CD4-positive, alpha-beta T cell treated with Interleukin-1 beta for 1 hour (primary cell): ENCODE data around the gene ZNF586.
"Not testable (repeated sequence)": the region's sequence is repeated elsewhere in the genome, so short reads cannot be mapped to it uniquely, and the experiment has no call there.

Experiments used
- DNase-seq, 2 donors: peaks; one replicate each; pipeline ENCODE4 v3.0.0-alpha.2; 2020 to 2022

Gene ZNF586

DNA sequence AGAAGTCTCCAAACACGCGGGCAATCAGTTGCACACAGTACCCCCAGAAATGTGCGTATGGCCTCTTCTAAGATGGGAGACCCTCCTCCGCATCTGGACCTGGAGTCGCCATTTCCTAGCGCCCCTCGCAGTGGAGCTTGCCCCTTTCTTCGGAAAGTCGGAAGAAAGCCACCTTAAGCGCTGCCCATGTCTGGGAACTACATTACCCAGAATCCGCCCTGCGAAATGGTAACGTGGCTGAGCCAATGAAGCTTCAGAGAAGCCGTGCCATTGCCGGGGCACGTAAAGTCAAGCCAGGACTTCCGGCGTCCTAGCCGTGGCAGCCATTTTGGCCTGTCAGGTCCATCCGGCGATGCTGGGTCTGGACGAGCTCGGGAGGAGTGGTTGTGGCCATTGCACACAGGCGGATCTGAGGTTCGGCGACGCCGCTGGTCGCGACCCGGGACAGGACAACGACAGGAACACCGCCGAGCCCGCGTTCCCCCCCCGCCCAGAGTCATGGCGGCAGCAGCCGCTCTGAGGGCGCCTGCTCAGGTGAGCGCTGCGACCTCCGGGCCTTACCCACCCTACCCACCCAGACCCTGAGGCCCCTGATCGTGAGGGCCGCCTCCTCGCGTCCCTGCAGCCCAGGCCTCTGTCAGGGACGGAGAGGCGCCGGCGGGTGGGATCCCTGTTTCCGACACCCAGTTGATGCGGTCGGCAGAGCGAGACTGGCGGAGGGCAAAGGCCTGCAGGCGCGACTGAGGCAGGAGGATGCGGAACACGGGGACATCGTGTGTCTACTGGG, at the start of gene ZNF586:
Gene ZNF586, plus strand, starts transcription at position 332 of the 787 bp plus-strand sequence. Its CDS starts 167 bp downstream, at position 499.
- peak; percentile 89 to 90 for DNase-seq

DNA sequence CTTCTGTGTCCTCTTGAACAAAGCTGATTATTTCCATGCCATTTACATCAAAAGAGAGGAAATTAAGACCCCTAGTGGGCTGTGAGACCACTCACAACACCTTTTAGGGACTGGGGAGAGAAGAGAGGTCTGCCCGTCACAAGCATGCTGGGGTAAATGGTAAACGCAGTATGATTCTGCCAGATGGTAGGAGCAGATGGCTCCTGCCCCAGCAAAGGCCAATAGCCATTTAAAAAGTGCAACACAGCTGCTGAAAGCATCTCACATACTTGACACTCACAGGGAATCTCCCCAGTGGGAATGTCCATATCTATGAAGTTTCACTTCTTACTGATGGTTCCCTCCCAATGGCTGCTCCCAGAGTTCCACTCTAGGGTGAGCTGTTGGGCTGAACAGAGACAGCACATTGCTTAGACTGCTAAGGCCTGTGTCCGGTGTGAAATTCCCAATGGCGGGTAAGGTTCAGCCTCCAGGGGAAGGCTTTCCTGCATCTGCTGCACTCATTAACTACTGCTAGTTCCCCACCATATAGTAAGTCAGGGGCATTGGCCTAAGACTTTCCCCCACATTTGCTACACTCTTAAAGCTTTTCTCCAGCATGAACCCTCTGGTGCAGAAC, 49.5 kb upstream of the ZNF586 start:
- no peak for DNase-seq

DNA sequence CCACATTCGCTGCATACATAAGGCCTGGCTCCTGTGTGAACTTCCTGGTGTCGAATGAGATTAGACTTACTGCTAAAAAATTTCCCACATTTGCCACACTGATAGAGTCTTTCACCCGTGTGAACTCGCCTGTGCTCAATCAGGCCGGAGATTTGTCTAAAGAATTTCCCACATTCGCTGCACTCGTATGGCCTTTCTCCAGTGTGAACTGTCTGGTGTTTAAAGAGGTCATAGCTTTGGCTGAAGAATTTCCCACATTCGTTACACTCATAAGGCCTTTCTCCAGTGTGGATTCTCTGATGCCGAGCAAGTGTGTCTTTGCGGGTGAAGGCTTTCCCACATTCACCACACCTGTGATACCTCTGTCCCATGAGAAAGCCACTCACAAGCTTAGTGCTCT, 48.6 kb upstream of the ZNF586 start:
- DNase-seq = no peak

DNA sequence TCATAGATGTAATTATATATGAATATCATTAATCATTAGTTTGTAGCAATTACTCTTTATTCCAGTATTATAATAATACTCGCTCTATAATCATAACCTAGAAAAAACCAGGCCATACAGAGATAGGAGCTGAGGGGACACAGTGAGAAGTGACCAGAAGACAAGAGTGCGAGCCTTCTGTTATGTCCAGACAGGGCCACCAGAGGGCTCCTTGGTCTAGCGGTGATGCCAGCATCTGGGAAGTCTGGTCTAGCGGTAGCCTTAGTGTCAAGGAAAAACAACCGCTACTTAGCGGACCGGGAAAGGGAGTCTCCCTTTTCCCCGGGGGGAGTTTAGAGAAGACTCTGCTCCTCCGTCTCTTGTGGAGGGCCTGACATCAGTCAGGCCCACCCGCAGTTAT, 31.2 kb upstream of the ZNF586 start:
- DNase-seq = peak; percentile 48 to 49

DNA sequence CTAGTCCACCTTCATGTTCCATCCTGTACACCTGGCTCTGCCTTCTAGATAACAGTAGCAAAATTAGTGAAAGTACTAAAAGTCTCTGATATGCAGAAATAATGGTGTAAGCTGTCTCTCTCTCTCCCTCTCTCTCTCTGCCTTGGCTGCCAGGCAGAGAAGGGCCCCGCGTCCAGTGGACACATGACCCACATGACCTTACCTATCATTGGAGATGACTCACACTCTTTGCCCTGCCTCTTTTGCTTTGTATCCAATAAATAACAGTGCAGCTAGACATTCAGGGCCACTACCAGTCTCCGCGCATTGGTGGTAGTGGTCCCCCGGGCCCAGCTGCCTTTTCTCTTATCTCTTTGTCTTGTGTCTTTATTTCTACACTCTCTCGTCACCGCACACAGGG, 30.7 kb upstream of the ZNF586 start:
- not testable (repeated sequence) for DNase-seq

DNA sequence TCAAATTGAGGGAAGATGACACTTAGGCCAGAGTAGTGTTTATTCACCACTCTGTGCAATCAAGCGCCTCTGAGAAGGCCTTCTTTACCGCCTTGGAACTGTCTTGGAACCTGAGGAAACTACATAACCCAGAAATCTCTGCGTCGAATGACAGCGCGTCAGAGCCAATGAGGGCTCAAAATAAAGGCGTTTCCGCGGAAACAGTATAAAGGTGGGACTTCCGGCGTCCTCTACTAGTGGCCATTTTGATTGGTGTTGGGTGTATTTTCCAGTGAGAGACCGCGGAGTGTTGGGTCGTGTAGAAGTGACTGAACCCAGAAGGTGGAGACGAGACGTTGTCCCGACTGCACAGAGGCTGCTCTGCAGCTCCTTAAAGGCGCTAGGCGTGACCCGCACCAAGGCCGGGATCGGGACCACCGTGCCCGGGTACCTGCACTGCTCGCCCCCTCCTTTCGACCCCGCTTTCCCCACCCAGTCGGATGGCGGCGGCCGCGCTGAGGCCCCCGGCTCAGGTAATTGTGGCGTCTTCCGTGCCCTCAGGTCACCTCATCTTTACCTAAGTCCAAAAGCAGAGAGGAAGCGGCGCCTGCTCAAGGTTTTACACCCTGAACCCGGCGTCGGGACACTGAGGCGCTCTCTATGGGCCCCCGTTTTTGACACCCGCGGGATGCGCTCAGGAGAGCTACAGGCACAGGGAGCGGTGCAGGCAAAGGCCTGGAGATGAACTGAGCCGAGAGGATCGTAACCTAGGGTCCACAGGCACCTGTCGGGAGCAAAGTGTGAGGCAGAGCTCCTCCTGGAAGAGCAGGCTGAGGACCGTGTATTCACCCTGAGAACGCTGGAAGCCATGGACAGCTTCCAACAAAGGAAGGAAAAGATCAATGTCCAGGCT, 22.6 kb upstream of the ZNF586 start, which contains the start of gene ZNF776:
Gene ZNF776, plus strand, starts transcription at position 236 of the 892 bp plus-strand sequence. Its CDS starts 244 bp downstream, at position 480.
- DNase-seq = peak; percentile 87 to 91

DNA sequence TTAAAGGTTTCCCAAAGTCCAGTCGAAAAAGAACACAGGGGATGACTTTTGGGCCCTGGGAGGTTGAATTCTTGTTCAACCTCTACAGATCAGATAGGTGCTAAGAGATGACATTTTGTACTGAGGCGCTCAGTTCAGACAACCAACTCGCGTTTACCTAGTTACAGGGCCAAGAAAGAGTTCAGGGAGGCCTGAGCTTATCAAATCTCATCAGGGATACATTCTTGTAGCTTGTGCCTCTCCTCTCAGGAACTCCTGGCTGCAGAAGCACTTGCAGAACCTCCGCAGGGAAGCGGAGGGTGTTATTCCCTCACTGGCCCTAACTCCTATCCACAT, 22.0 kb upstream of the ZNF586 start:
- no peak for DNase-seq

DNA sequence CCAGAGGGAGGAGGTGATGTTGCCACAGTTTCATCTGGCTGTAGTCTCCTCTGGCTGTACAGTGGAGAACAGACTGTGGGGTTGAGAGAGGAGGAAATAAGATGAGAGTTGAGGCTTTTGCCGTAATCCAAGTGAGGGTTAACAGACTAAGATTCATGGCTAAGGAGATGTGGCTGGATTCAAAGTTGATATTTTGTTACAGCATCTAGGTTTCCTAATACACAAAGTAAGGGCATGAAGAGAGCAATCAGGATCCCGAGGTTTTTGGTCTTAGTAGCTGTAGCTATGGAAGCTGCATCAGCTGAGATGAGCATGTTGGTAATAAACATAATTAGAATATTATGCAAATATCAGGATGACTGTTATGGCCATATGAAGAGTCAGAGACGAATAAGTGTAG, 21.4 kb upstream of the ZNF586 start:
- DNase-seq = no peak

DNA sequence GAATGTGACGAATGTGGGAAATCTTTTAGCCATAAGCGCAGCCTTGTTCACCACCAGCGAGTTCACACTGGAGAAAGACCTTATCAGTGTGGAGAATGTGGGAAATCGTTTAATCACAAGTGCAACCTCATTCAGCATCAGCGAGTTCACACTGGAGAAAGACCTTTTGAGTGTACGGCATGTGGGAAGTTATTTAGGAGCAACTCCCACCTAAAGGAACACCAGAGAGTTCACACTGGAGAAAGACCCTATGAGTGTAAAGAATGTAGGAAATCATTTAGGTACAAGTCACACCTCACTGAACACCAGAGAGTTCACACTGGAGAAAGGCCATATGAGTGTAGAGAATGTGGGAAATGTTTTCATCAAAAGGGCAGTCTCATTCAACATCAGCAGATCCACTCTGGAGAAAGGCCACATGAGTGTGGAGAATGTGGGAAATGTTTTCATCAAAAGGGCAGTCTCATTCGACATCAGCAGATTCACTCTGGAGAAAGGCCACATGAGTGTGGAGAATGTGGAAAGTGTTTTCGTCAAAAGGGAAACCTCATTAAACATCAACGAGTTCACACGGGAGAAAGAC, 15.3 kb upstream of the ZNF586 start:
- DNase-seq = no peak

DNA sequence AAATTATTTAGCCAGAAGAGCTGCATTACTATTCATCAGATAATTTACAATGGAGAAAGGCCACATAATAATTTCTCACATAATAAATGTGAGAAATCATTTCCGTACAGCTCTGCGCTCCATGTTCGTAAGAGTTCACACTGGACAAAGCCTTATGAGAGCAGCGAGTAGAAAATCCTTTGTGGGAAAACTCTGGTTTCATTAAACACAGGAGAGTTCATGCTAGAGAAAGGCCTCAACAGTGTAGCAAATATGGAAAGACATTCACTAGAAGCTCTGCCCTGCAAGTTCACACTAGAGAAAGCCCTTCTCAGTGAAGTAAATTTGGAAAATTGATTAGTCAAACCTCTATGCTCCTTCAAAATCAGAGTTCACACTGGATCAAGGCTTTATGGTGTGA, 14.4 kb upstream of the ZNF586 start:
- no peak for DNase-seq

DNA sequence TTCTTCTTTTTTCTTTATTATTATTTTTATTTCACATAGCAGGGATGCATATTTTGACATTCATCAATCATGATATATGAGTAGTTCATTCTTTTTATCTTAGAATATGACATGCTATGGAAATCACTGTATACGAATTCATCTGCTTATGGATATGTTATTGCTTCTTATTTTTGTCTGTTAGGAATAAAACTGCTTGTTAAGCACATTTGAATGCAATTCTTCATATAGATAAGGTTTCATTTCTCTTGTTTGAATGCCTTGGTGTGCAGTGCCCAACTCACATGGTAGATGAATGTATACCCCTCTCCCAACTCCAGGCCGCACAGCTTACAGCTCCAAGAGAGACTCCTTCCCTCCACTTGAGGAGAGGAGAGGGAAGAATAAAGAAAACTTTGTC, 11.5 kb upstream of the ZNF586 start:
- no peak for DNase-seq

DNA sequence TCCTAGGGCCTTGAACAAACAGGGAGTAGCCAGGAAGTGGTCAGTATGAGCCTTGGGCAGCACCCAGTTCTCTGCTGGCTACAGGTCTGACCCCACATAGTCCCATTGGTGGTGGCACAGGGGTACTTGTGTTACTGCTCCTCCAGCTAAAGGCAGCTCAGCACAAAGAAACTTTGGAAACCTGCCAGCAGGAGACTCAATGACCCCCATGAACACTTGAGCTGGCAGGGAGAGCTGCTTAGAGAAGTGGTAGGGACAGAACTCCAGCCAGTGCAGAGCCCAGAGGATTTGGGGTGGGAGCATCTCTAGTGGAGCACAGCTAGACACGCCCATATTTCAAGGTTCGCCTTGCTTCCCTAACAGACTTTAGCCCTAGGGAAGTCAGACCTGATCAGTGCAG, 10.4 kb upstream of the ZNF586 start:
- no peak for DNase-seq

DNA sequence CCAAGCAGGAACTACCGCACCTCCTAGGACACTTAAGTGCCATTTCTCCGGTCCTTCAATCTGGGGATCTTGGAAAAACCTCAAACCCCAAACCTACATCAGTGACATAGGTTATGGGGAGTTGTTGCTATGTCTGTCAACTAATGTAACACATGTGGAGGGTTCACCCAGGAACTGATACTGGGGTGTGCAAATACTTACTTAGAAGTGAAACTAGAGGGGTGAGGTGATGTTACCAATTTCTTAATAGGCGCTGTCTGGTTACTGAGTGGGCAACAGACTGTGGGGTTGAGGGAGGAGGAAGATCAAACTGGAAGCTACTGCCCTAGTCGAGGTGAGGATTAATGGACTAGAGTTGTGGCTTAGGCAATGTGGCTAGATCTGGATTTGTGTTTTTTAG, 1.9 kb downstream of the ZNF586 start:
- no peak for DNase-seq

DNA sequence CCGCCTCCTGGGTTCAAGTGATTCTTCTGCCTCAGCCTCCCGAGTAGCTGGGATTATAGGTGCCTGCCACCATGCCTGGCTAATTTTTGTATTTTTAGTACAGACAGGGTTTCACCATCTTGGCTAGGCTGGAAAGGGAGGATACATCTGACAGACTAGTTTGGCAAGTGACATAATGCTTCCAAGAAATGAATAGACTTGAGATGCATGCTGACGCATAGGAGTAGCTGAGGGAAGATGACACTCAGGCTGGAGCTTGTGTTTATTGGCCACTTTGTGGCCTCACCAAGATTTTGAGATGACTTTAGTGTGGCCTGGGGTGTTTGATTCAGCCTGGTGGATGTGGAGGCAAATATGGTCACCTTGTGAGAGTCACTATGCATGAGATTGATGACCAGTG, 4.0 kb downstream of the ZNF586 start:
- no peak for DNase-seq

DNA sequence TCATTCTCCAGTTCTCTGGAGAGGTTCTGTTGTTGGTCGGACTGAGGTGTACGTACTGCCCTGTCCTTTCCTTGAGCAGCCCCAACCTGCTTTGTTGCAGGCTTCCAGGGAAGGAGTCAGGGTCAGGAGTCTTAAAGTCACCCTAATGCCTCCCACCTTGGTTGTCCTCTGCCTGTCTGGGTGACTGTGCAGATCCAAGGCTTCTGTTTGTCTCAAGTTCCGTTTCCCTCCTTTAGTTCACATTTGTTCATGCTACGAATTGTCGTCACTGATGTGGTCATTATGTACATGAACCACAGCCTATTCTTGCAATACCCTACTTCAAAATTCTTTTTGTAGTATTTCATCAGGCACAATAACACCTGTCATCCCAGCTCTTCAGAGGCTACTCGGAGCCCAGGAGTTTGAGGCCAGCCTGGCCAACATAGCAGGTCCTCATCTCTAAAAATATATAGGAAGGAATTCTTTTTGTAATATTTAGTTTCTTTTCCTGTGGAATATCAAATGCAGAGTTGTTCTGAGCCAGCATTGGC, 7.4 kb downstream of the ZNF586 start:
- no peak for DNase-seq

DNA sequence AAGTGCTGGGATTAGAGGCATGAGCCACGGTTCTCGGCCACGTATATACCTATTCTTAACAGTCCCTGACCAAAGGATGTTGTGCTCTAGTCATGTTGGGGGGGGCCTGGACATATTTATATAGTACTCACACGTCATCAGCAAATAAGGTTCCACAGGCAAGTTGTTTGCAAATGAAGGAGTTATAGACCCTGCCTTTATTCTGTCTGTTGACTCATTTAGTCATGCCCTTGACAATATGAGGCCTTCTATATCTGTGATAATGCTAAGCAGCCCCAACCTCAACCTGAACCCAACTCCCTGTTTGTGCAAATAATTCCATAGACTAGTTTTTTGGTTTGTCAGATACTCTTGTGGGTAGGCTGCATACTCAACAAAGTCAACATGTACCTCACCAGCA, 8.9 kb downstream of the ZNF586 start:
- no peak for DNase-seq

DNA sequence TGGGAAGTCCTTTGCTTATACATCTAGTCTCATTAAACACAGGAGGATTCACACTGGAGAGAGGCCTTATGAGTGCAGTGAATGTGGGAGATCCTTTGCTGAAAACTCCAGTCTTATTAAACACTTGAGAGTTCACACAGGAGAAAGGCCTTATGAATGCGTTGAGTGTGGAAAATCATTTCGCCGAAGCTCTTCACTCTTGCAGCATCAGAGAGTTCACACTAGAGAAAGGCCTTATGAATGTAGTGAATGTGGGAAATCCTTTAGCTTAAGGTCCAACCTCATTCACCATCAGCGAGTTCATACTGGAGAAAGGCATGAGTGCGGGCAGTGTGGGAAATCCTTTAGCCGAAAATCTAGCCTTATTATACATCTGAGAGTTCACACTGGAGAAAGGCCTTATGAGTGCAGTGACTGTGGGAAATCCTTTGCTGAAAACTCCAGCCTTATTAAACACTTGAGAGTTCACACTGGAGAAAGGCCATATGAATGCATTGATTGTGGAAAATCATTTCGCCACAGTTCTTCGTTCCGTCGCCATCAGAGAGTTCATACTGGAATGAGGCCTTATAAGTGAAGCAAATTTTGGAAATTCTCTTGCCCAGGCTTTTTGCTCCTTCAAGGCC, 9.9 kb downstream of the ZNF586 start:
- DNase-seq = no peak

DNA sequence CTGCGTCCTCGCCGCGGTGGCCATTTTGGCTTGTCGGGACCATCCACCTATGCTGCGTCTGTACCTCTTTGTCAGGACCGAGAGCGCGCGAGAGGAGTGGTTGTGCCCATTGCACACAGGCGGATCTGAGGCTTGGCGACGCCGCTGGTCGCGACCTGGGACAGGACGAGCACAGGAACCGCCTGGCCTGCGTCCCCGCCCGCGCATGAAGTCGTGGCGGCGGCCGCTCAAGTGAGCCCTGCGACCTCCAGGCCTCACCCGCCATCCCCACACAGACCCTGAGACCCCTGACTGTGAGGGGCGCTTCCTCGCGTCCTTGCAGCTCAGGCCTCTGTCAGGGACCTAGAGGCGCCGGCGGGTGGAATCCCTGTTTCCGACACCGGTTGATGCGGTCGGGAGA, 16.8 kb downstream of the ZNF586 start:
- DNase-seq = no peak

DNA sequence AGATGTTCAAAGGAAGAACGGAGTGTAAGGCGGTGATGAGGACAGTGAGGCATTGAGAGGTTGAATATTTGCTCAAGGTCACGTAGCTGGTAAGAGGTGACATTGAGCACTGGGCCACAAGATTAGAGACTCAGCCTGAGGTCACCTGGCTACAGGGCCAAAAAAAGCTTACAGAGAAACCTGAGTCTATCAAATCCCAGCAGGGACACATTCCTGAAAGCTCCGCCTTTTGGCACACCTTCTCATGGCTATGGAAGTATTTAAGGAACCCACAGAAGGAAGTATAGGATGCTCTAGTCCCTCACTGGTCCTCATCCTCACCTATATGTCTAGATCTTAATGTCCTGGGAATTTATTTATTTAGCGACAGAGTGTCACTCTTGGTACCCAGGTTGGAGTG, 17.4 kb downstream of the ZNF586 start:
- no peak for DNase-seq

DNA sequence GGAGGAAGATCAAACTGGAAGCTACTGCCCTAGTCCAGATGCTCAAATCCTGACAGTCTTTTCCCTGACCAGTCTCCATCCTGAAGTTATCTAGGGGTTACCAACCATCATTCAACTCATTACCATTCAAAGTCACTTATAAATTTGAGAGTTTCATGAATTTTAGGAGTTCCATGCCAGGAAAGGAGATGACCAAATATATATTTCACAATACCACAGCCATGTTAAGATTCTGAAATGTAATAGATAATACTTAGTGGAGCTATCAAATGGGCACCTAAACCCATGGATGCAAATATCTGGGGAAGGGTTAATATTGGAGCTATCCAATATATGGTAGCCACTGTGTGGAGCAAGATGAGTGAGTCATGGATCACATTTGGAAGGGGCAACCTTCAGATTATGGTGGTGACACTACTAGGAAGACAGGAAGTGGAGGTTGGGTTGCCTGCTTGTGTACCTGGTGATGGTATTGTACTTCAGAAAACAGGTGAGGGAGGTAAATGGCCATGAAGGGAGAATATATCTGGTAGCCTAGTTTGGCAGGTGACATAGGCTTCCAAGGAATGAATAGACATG, 18.7 kb downstream of the ZNF586 start:
- DNase-seq = no peak

DNA sequence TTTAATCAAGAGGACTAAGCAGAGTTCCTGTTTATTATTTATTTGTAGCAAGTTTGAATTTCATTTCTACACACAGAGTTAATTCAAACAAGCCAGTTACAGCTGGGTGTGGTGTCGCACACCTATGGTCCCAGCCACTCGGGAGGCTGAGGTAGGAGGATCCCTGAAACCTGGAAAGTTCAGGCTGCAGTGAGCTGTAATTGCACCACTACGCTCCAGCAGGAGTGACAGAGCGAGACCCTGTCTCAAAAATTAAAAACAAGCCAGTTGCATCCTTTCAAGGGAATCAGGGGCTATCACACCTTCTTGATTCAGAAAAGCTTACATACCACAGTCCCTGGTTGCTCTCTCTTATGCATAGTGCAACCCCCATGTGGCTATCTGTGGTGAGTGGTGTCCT, 19.8 kb downstream of the ZNF586 start:
- DNase-seq = no peak

DNA sequence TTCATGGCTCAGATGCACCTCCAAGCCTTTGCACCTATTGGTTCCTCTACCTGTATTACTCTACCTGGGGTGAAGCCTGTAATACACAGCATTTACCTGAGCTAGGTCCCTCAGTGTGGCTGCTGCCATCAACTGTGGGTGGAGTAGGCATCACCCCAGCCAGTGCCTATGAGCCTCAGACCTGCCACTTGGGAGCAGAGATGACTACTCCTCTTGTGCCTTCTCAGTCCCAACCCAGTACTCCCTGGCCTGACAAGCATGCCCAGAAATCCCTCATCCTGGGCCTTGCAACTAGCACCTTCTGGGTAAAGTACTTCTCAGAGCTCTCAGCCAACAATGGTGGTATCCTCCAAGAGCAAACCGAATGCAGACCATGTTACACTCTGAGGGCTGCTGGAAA, 27.1 kb downstream of the ZNF586 start:
- not testable (repeated sequence) for DNase-seq
